Stimulated activated naive CD8-positive, alpha-beta T cell treated with anti-CD3 and anti-CD28 coated beads, Interleukin-15, Interleukin-2, amounts not matched to agents 100 ng/mL and 50 ng/mL, for 24 hours (primary cell): Measurements from ENCODE around the gene CCL16.
"Not testable (repeated sequence)": the region's sequence is repeated elsewhere in the genome, so short reads cannot be mapped to it uniquely, and the experiment has no call there.

Experiments used
- H3K27ac Mint-ChIP-seq: one replicate; pipeline ENCODE4 v1.8.0; 2021; ENCODE audit warnings: mild to moderate bottlenecking, mixed read lengths
- H3K27me3 Mint-ChIP-seq: one replicate; pipeline ENCODE4 v1.8.0; 2021; ENCODE audit warnings: mixed read lengths
- H3K36me3 Mint-ChIP-seq: one replicate; pipeline ENCODE4 v1.8.0; 2021; ENCODE audit warnings: low read depth, mixed read lengths
- H3K4me1 Mint-ChIP-seq: one replicate; pipeline ENCODE4 v1.8.0; 2021; ENCODE audit warnings: low read depth, mixed read lengths
- H3K4me3 Mint-ChIP-seq: one replicate; pipeline ENCODE4 v1.8.0; 2021; ENCODE audit warnings: mild to moderate bottlenecking, mixed read lengths
- H3K9me3 Mint-ChIP-seq: one replicate; pipeline ENCODE4 v1.8.0; 2021; ENCODE audit warnings: mixed read lengths

Gene CCL16

GRCh38 chr17:35981246-35981645 is at the start of gene CCL16:
CCL16 (minus strand) TSS chr17:35981497; CDS start chr17:35981420, 77 bp downstream.
- H3K9me3 Mint-ChIP-seq, result no peaks in the 10 kb centered on the region
- H3K36me3 Mint-ChIP-seq, result no peaks in the 10 kb centered on the region
- peaks cover 12% of the 10 kb centered on the region for H3K27me3 Mint-ChIP-seq
- H3K4me3 Mint-ChIP-seq, result no peak within 1 kb of the TSS
- H3K27ac Mint-ChIP-seq, result no peak within 1 kb of the TSS
- peaks cover 9% of the 10 kb centered on the region for H3K4me1 Mint-ChIP-seq

- no peak overlapping the region for H3K27ac Mint-ChIP-seq
- H3K9me3 Mint-ChIP-seq, result no peaks in the 10 kb centered on the region
- H3K36me3 Mint-ChIP-seq, result no peaks in the 10 kb centered on the region
- H3K4me1 Mint-ChIP-seq, result peaks cover 11% of the 10 kb centered on the region
- peaks cover 43% of the 10 kb centered on the region for H3K27me3 Mint-ChIP-seq
- H3K4me3 Mint-ChIP-seq, result no peak overlapping the region
Observed at GRCh38 chr17:36030956-36031355, 49.7 kb upstream of the CCL16 start.

- no peak overlapping the region for H3K27ac Mint-ChIP-seq
- H3K36me3 Mint-ChIP-seq, result no peaks in the 10 kb centered on the region
- H3K9me3 Mint-ChIP-seq, result no peaks in the 10 kb centered on the region
- no peaks in the 10 kb centered on the region for H3K4me1 Mint-ChIP-seq
- H3K4me3 Mint-ChIP-seq, result no peak overlapping the region
- H3K27me3 Mint-ChIP-seq, result peaks cover 31% of the 10 kb centered on the region
Observed at GRCh38 chr17:36027761-36028160, 46.5 kb upstream of the CCL16 start.

- Mint-ChIP-seq H3K4me3 (no peak overlapping the region), H3K36me3 (no peaks in the 10 kb centered on the region), H3K4me1 (no peaks in the 10 kb centered on the region), H3K27me3 (peaks cover 41% of the 10 kb centered on the region), H3K9me3 (peaks cover 3% of the 10 kb centered on the region), H3K27ac (no peak overlapping the region)
Observed at GRCh38 chr17:36024106-36024869, 43.0 kb upstream of the CCL16 start.

GRCh38 chr17:36019423-36019822 is 38.1 kb upstream of the CCL16 start:
- H3K9me3 Mint-ChIP-seq, result peaks cover 3% of the 10 kb centered on the region
- H3K27ac Mint-ChIP-seq, result no peak overlapping the region
- no peaks in the 10 kb centered on the region for H3K4me1 Mint-ChIP-seq
- no peak overlapping the region for H3K4me3 Mint-ChIP-seq
- H3K27me3 Mint-ChIP-seq, result peaks cover 34% of the 10 kb centered on the region
- no peaks in the 10 kb centered on the region for H3K36me3 Mint-ChIP-seq

GRCh38 chr17:36017799-36018198 is 36.5 kb upstream of the CCL16 start, which contains the start of gene CCL23:
CCL23 (minus strand) TSS chr17:36017972; CDS start chr17:36017897, 75 bp downstream.
- Mint-ChIP-seq H3K4me1 (no peaks in the 10 kb centered on the region), H3K36me3 (no peaks in the 10 kb centered on the region), H3K27me3 (peaks cover 30% of the 10 kb centered on the region), H3K9me3 (peaks cover 3% of the 10 kb centered on the region), H3K27ac (no peak within 1 kb of the TSS), H3K4me3 (no peak within 1 kb of the TSS)

- no peaks in the 10 kb centered on the region for H3K9me3 Mint-ChIP-seq
- no peak overlapping the region for H3K4me3 Mint-ChIP-seq
- H3K27ac Mint-ChIP-seq, result no peak overlapping the region
- peaks cover 32% of the 10 kb centered on the region for H3K27me3 Mint-ChIP-seq
- H3K36me3 Mint-ChIP-seq, result no peaks in the 10 kb centered on the region
- H3K4me1 Mint-ChIP-seq, result no peaks in the 10 kb centered on the region
Observed at GRCh38 chr17:36016555-36016954, 35.3 kb upstream of the CCL16 start.

GRCh38 chr17:36015895-36016294 is 34.6 kb upstream of the CCL16 start:
- H3K4me1 Mint-ChIP-seq, H3K27ac Mint-ChIP-seq, H3K9me3 Mint-ChIP-seq, H3K36me3 Mint-ChIP-seq, H3K4me3 Mint-ChIP-seq: not testable (repeated sequence)
- peaks cover 27% of the 10 kb centered on the region for H3K27me3 Mint-ChIP-seq

GRCh38 chr17:36014946-36015345 is 33.6 kb upstream of the CCL16 start:
- no peak overlapping the region for H3K4me3 Mint-ChIP-seq
- H3K27ac Mint-ChIP-seq, result no peak overlapping the region
- H3K36me3 Mint-ChIP-seq, result no peaks in the 10 kb centered on the region
- H3K9me3 Mint-ChIP-seq, result no peaks in the 10 kb centered on the region
- H3K27me3 Mint-ChIP-seq, result peaks cover 18% of the 10 kb centered on the region
- H3K4me1 Mint-ChIP-seq, result no peaks in the 10 kb centered on the region

GRCh38 chr17:36011201-36011600 is 29.9 kb upstream of the CCL16 start:
- H3K27me3 Mint-ChIP-seq, result peaks cover 14% of the 10 kb centered on the region
- no peak overlapping the region for H3K27ac Mint-ChIP-seq
- no peak overlapping the region for H3K4me3 Mint-ChIP-seq
- H3K4me1 Mint-ChIP-seq, result no peaks in the 10 kb centered on the region
- H3K36me3 Mint-ChIP-seq, result no peaks in the 10 kb centered on the region
- H3K9me3 Mint-ChIP-seq, result no peaks in the 10 kb centered on the region

GRCh38 chr17:36008998-36009665 is 27.8 kb upstream of the CCL16 start:
- Mint-ChIP-seq H3K4me3 (no peak overlapping the region), H3K36me3 (no peaks in the 10 kb centered on the region), H3K4me1 (peaks cover 9% of the 10 kb centered on the region), H3K27ac (no peak overlapping the region), H3K27me3 (peaks cover 14% of the 10 kb centered on the region), H3K9me3 (no peaks in the 10 kb centered on the region)

- Mint-ChIP-seq H3K4me3 (no peak overlapping the region), H3K27ac (no peak overlapping the region), H3K4me1 (peaks cover 14% of the 10 kb centered on the region)
Observed at GRCh38 chr17:36004594-36005108, 23.4 kb upstream of the CCL16 start.

GRCh38 chr17:36002631-36003030 is 21.3 kb upstream of the CCL16 start:
- no peak overlapping the region for H3K27ac Mint-ChIP-seq
- no peaks in the 10 kb centered on the region for H3K9me3 Mint-ChIP-seq
- peaks cover 5% of the 10 kb centered on the region for H3K27me3 Mint-ChIP-seq
- no peak overlapping the region for H3K4me3 Mint-ChIP-seq
- no peaks in the 10 kb centered on the region for H3K36me3 Mint-ChIP-seq
- H3K4me1 Mint-ChIP-seq, result peaks cover 20% of the 10 kb centered on the region

More at GRCh38 chr17:36004594-36005108, 23.4 kb upstream of the CCL16 start:
- no peaks in the 10 kb centered on the region for H3K36me3 Mint-ChIP-seq
- H3K27me3 Mint-ChIP-seq, result peaks cover 6% of the 10 kb centered on the region
- H3K9me3 Mint-ChIP-seq, result no peaks in the 10 kb centered on the region

GRCh38 chr17:36001862-36002603 is 20.7 kb upstream of the CCL16 start:
- H3K36me3 Mint-ChIP-seq, result no peaks in the 10 kb centered on the region
- no peak overlapping the region for H3K4me3 Mint-ChIP-seq
- H3K4me1 Mint-ChIP-seq, result peaks cover 20% of the 10 kb centered on the region
- peaks cover 5% of the 10 kb centered on the region for H3K27me3 Mint-ChIP-seq
- no peak overlapping the region for H3K27ac Mint-ChIP-seq
- H3K9me3 Mint-ChIP-seq, result no peaks in the 10 kb centered on the region
